Heart left ventricle (tissue), 16 donors: ENCODE data around the gene CRLF2. TPM values are rescaled to one million over a fixed set of nuclear protein-coding genes. Genes with fewer than 3 reads are reported as not detected.

ENCODE experiments used
- ATAC-seq, 4 donors: fragments of 200-7000 bp; cut with Tn5 transposase; one replicate each; pipeline ENCODE4 v1.9.1; 2020 to 2022; ENCODE audit warnings: moderate library complexity in 4 of 4, mild to moderate bottlenecking in 3 of 4, moderate number of reproducible peaks in 1 of 4
- DNase-seq, 5 donors: peaks; one replicate each; pipeline ENCODE4 v3.0.0-alpha.2; 2020
- H3K27ac ChIP-seq, 12 donors: fragments of 200-600 bp; sonication (generic) in 4 of 12; one replicate each; pipeline versions ENCODE4 v1.5.0 to v1.8.0; 2016 to 2022; ENCODE audit warnings: mild to moderate bottlenecking in 2 of 12
- H3K27me3 ChIP-seq, 9 donors: fragments of 200-600 bp; sonication (generic) in 2 of 9; one replicate each; pipeline versions ENCODE4 v1.5.1 to v1.8.0; 2016 to 2022; ENCODE audit warnings: mild to moderate bottlenecking in 3 of 9
- H3K36me3 ChIP-seq, 9 donors: fragments of 200-600 bp; sonication (generic) in 2 of 9; one replicate each; pipeline versions ENCODE4 v1.5.0 to v1.8.0; 2018 to 2022; ENCODE audit warnings: mild to moderate bottlenecking in 2 of 9
- H3K4me1 ChIP-seq, 12 donors: fragments of 200-600 bp; sonication (generic) in 4 of 12; one replicate each; pipeline versions ENCODE4 v1.5.0 to v1.8.0; 2016 to 2022; ENCODE audit warnings: mild to moderate bottlenecking in 3 of 12
- H3K4me3 ChIP-seq, 12 donors: fragments of 200-600 bp; sonication (generic) in 4 of 12; one replicate each; pipeline versions ENCODE4 v1.5.0 to v1.8.0; 2017 to 2022; ENCODE audit warnings: mild to moderate bottlenecking in 9 of 12, moderate library complexity in 4 of 12
- H3K9me3 ChIP-seq, 12 donors: fragments of 200-600 bp; sonication (generic) in 4 of 12; one replicate each; pipeline versions ENCODE4 v1.5.0 to v1.8.0; 2016 to 2022; ENCODE audit warnings: mild to moderate bottlenecking in 1 of 12
- POLR2A ChIP-seq, 2 donors: fragments of 450-650 bp; IDR thresholded peaks; one replicate each; pipeline ENCODE4 v1.6.1; 2017; ENCODE audit warnings: antibody characterized with exemption in 2 of 2, mild to moderate bottlenecking in 2 of 2, moderate library complexity in 2 of 2
- WGBS, 4 donors: extraction: QIAGEN DNeasy Blood & Tissue Kit in 2 of 4; methylation state at CpG; one replicate each; pipeline versions ENCODE4 v1.1.5 to v1.1.7; 2013 to 2018; 5-methylcytosine and 5-hydroxymethylcytosine counted together
- intact Hi-C, 10 donors: fragments of 100-400 bp; cut with DNase I; formaldehyde crosslinking; loops; one replicate each; pipeline versions ENCODE4 v1.11.1 to v1.14.2; 2022
- polyA plus RNA-seq, 2 donors: library from polyadenylated mRNA; stranded (reverse); fragments of 200-250 nt; gene quantifications; one replicate each; pipeline ENCODE4 v1.2.3, GENCODE V29; 2013
- total RNA-seq, 9 donors: library from RNA; depleted of rRNA in 2 of 9; stranded (reverse); fragments of >200 nt in 2 of 9; fragmentation: NEBNext Ultra II Directional in 3 of 9; extraction: Animal tissue kit (Norgen Biotek cat#: 25700) in 3 of 9; gene quantifications; one replicate each; pipeline versions ENCODE4 v1.1.0 to v1.2.4, GENCODE V29; 2016 to 2023
- TF ChIP-seq, protein P1 (sequence below), 12 donors: fragments of 200-600 bp; sonication (generic) in 4 of 12; IDR thresholded peaks; one replicate each; pipeline versions ENCODE4 v1.5.0 to v1.8.0; 2018 to 2022; ENCODE audit warnings: antibody characterized with exemption in 12 of 12, mild to moderate bottlenecking in 5 of 12
- donor health status: ischemic (EF 13 %, LVEDD 7.1; RV severe dilation, severe dysfunction).
- donor health status: healthy with polysubstance abuse.
- donor health status: DM: no; HTN: yes; CAD: no.
- donor health status: DM: no; HTN: no; CAD: no.
- donor health status: ischemic (EF 25% LVEDD 6.9; RV normal size, moderate dysfunction).
- donor health status: ischemic (EF 25% LVEDD 5.7; RV mildly dilated, moderate dysfunction).
- donor health status: healthy.
- donor health status: DM: yes; HTN: yes; CAD: no.
- donor health status: ischemic (EF 35%, LVEDD 5.7; RV mildly dilated, moderate dysfunction).
- donor health status: nonischemic (EF 11% LVEDD 7.7; RV severe dilation, severe dysfunction).
- donor health status: DM: yes; HTN: yes; CAD: no.
- donor health status: PGD.
- donor health status: ischemic (EF 29% LVEDD 5.4; RV normal size, mild dysfunction).
- donor health status: nonischemic (EF 23%, LVEDD 6.1; RV moderate dilation, normal function).

Gene CRLF2
- total and polyA plus RNA-seq, 11 donors, result 0.19 to 0.20 TPM; not detected in 9

DNA sequence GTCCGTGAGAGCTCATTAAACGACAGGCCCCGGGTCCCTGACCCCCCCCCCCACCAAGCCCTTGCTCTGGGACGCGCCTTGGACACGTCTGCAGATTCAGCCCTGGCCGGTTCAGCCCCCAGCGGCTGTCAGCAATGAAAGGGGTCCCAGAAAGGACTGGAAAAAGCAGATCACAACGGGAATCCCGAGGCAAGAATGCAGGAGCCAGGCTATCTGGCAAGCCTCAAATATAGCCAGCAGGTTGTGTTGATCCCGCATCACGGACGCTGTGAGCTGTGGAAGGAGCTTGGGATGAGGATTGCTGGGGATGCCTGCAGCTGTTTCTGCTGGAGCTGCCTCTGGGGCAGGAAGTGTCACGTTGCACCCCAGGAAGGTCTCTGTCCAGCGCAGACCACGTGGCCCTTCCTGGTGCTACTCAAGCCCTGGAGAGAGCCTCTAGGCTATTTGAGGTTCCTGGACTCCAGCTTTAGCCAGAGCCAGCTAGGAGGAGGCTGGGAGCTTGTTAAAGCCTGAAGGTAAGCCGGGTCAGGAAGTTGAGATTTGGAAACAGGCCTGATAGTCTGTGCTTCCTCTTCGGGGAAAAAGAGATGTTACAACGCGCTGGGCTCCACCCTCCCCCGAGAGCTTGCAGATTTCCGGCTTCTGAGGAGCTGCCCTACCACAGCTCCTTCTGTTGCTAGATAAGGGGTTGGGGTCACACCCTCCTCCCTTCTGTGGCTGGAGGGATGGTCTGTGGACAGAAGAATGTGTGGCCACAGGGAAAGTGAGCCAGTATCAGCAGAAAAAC is 36.8 kb upstream of the CRLF2 start:
- peak; percentile 58 to 87 (median 80) for ATAC-seq
- no peak for TF ChIP-seq POLR2A (IDR thresholded peaks at IDR 0.05)
- TF ChIP-seq, protein P1, sequence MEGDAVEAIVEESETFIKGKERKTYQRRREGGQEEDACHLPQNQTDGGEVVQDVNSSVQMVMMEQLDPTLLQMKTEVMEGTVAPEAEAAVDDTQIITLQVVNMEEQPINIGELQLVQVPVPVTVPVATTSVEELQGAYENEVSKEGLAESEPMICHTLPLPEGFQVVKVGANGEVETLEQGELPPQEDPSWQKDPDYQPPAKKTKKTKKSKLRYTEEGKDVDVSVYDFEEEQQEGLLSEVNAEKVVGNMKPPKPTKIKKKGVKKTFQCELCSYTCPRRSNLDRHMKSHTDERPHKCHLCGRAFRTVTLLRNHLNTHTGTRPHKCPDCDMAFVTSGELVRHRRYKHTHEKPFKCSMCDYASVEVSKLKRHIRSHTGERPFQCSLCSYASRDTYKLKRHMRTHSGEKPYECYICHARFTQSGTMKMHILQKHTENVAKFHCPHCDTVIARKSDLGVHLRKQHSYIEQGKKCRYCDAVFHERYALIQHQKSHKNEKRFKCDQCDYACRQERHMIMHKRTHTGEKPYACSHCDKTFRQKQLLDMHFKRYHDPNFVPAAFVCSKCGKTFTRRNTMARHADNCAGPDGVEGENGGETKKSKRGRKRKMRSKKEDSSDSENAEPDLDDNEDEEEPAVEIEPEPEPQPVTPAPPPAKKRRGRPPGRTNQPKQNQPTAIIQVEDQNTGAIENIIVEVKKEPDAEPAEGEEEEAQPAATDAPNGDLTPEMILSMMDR (IDR thresholded peaks at IDR 0.05), result no peak
- intact Hi-C loops, result loop anchor here in 1 of 10 donors (10.0 kb wide), 1 partner anchor 146 kb away; the partner anchor contains the start of gene SLC25A6

DNA sequence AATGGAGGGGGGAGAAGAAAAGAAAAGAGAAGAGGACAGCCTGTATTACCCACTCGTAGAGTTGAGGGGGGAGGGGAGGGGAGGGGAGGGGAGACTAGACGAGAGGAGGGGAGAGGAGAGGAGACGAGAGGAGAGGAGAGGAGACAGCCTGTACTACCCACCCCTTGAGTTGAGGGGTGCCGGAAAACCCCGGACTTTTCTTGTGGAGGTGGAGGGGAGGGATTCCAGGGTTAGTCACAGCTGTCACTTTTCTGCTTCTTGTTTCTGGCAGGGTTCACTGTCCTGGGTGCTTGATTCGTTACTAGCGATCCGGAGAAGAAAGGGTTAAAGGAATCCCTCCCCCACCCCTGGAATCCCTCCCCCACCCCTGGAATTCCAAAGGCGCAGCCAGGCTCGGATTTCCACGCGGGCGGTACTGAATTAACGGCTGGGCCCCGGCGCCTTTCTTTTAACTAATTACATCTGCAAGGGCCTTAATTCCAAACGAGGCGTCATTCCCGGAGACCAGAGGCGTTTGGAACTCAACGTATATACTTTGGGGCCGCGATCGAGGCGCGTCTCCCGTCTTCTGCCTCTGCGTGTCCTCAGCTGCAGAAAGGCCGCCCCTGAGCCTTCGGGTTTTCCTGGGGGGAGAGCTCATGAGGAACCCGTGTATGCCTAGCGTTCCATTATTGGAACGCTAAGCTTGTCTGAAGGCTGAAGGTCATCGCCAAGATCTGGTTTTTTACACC is 36.0 kb upstream of the CRLF2 start:
- intact Hi-C loops, result loop anchor here in 1 of 10 donors (10.0 kb wide), 1 partner anchor 146 kb away; the partner anchor contains the start of gene SLC25A6
- 2 to 4% (median 3%) methylated on average over 24 to 34 of the region's 34 CpGs for WGBS, 4 donors
- Histone ChIP-seq H3K36me3 (no peaks in the 10 kb centered on the region), H3K27ac (peak overlapping the region in 10 of 12 donors; percentile 0 to 89 (median 52)), H3K4me1 (peaks cover 0 to 18% (median 12%) of the 10 kb centered on the region in 12 donors), H3K4me3 (peak overlapping the region in 9 of 12 donors; percentile 4 to 40 (median 22)), H3K9me3 (no peaks in the 10 kb centered on the region), H3K27me3 (peaks cover 0 to 12% (median 0%) of the 10 kb centered on the region in 9 donors)
- DNase-seq (no peak), ATAC-seq (peak in 1 of 4 donors; percentile 3)
- TF ChIP-seq, protein P1 (IDR thresholded peaks at IDR 0.05), result no peak
- no peak for TF ChIP-seq POLR2A (IDR thresholded peaks at IDR 0.05)

More for the DNA sequence above, 36.8 kb upstream of the CRLF2 start:
- H3K27ac ChIP-seq, result peak overlapping the region in 11 of 12 donors; percentile 0 to 89 (median 52)
- H3K9me3 ChIP-seq, result no peaks in the 10 kb centered on the region
- H3K36me3 ChIP-seq, result no peaks in the 10 kb centered on the region
- H3K4me1 ChIP-seq, result peaks cover 0 to 18% (median 12%) of the 10 kb centered on the region in 12 donors
- H3K27me3 ChIP-seq, result peaks cover 0 to 12% (median 0%) of the 10 kb centered on the region in 9 donors
- WGBS, 4 donors, result 1 to 3% (median 2%) methylated on average over 13 to 22 of the region's 22 CpGs
- peak overlapping the region in 9 of 12 donors; percentile 4 to 40 (median 22) for H3K4me3 ChIP-seq
- DNase-seq, result peak; percentile 64 to 75 (median 69)

- DNase-seq (peak; percentile 52 to 86 (median 65)), ATAC-seq (peak in 3 of 4 donors; percentile 57 to 66 (median 60))
- H3K27ac ChIP-seq, result no peak overlapping the region
- intact Hi-C loops, result loop anchor here in 2 of 10 donors (2.0 to 10.0 kb wide), 2 partner anchors 146 to 148 kb away; partner anchors contain the start of gene SLC25A6 (in 2 of the 2)
- H3K36me3 ChIP-seq, result no peaks in the 10 kb centered on the region
- peaks cover 0 to 12% (median 0%) of the 10 kb centered on the region in 9 donors for H3K27me3 ChIP-seq
- TF ChIP-seq POLR2A (IDR thresholded peaks at IDR 0.05), result no peak
- TF ChIP-seq, protein P1 (IDR thresholded peaks at IDR 0.05), result peak; percentile 74 to 92 (median 84)
- no peaks in the 10 kb centered on the region for H3K9me3 ChIP-seq
- 12 to 13% (median 13%) methylated on average over 18 of the region's 18 CpGs for WGBS, 4 donors
- H3K4me1 ChIP-seq, result peaks cover 0 to 18% (median 12%) of the 10 kb centered on the region in 12 donors
- H3K4me3 ChIP-seq, result no peak overlapping the region
These were observed 34.4 kb upstream of the CRLF2 start for GRCh38 chrX:1246816-1247215.
